IPS-20b (cell line): ENCODE data around the gene LIPN.

ENCODE experiments used
- H3K27ac ChIP-seq: one replicate; pipeline ENCODE4 v1.5.1; 2013; ENCODE audit warnings: low read length
- H3K27me3 ChIP-seq: 2 replicates; pipeline ENCODE4 v1.6.1; 2013; ENCODE audit warnings: mild to moderate bottlenecking, low read length, inconsistent platforms; ENCODE audit not compliant: insufficient read depth
- H3K36me3 ChIP-seq: 2 replicates; pipeline ENCODE4 v1.6.1; 2013; ENCODE audit warnings: low read depth, mild to moderate bottlenecking, inconsistent platforms, low read length, moderate library complexity; ENCODE audit not compliant: insufficient read depth
- H3K4me1 ChIP-seq: 2 replicates; pipeline ENCODE4 v1.6.1; 2013; ENCODE audit warnings: mild to moderate bottlenecking, control low read depth, inconsistent platforms, low read length, moderate library complexity; ENCODE audit not compliant: insufficient read depth
- H3K4me3 ChIP-seq: 2 replicates; pipeline ENCODE4 v1.5.1; 2013; ENCODE audit warnings: mild to moderate bottlenecking, low read length, inconsistent platforms
- H3K9ac ChIP-seq: 2 replicates; pipeline ENCODE4 v1.6.1; 2013; ENCODE audit warnings: low read depth, mild to moderate bottlenecking, inconsistent platforms, low read length, moderate library complexity
- H3K9me3 ChIP-seq: 2 replicates; pipeline ENCODE4 v1.6.1; 2013; ENCODE audit warnings: mild to moderate bottlenecking, low read depth, low read length, inconsistent platforms; ENCODE audit not compliant: insufficient read depth

Gene LIPN

GRCh38 chr10:88804083-88804812, 44.4 kb downstream of the LIPN start:
- H3K4me1 ChIP-seq = peaks cover 4% of the 10 kb centered on the region; the same call in 1 of the 2 replicates
- H3K9ac ChIP-seq = no peak overlapping the region
- no peaks in the 10 kb centered on the region for H3K9me3 ChIP-seq
- no peaks in the 10 kb centered on the region for H3K36me3 ChIP-seq
- H3K4me3 ChIP-seq = no peak overlapping the region
- no peak overlapping the region for H3K27ac ChIP-seq
- no peaks in the 10 kb centered on the region; the same call in 1 of the 2 replicates for H3K27me3 ChIP-seq

DNA sequence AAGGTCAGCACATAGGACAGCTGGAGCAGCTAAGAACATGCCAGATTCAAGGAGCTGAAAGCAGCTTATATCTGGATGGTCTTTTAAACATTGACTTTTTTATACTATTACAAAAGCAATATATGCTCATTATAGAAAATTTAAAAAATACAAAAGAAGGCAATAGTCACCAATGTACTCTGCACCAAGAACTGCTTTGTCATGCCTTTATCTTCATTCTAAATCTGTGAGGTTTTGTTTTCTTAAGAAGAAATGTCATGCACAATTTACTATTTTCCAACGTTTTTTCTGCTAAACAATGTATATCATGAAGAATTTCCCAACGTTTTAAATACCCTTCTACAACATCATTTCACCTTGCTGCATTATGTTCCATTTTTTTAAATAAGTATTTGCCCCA, 45.5 kb downstream of the LIPN start:
- Histone ChIP-seq H3K27ac (no peak overlapping the region), H3K36me3 (no peaks in the 10 kb centered on the region)

DNA sequence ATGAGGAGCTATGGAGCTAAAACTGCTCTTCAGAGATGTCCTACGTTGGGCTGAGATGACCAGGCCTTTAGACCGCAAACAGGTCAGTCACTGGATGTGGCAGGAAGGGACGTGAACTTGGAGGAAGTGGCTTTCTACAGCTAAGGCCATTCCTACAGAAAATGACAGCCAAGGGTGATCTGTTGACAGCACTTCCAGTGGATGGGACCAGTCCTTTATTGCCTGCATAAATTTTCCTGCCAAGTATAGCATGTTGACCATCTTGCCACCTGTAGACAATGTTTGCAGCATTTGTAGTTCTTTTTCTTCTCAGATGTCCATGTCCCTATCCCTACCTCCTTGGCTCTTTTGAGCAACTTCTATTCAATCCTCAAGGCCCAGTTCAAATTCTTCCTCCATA, 46.1 kb downstream of the LIPN start:
- Histone ChIP-seq H3K27ac (no peak overlapping the region), H3K4me1 (peaks cover 4% of the 10 kb centered on the region; the same call in 1 of the 2 replicates), H3K27me3 (no peaks in the 10 kb centered on the region; the same call in 1 of the 2 replicates), H3K4me3 (no peak overlapping the region), H3K36me3 (no peaks in the 10 kb centered on the region), H3K9me3 (no peaks in the 10 kb centered on the region), H3K9ac (no peak overlapping the region)

More for the DNA sequence above, 45.5 kb downstream of the LIPN start:
- Histone ChIP-seq H3K4me3 (no peak overlapping the region), H3K27me3 (no peaks in the 10 kb centered on the region; the same call in 1 of the 2 replicates), H3K9me3 (no peaks in the 10 kb centered on the region), H3K9ac (no peak overlapping the region), H3K4me1 (peaks cover 4% of the 10 kb centered on the region; the same call in 1 of the 2 replicates)

GRCh38 chr10:88809621-88810020, 49.8 kb downstream of the LIPN start:
- Histone ChIP-seq H3K4me1 (no peaks in the 10 kb centered on the region), H3K36me3 (no peaks in the 10 kb centered on the region), H3K4me3 (no peak overlapping the region), H3K27ac (no peak overlapping the region), H3K9ac (no peak overlapping the region), H3K27me3 (no peaks in the 10 kb centered on the region; the same call in 1 of the 2 replicates), H3K9me3 (no peaks in the 10 kb centered on the region)

GRCh38 chr10:88810196-88810961, 50.6 kb downstream of the LIPN start:
- H3K9me3 ChIP-seq = no peaks in the 10 kb centered on the region
- H3K27me3 ChIP-seq = no peaks in the 10 kb centered on the region; the same call in 1 of the 2 replicates
- no peak overlapping the region for H3K27ac ChIP-seq
- H3K4me1 ChIP-seq = no peaks in the 10 kb centered on the region
- H3K4me3 ChIP-seq = no peak overlapping the region
- no peaks in the 10 kb centered on the region for H3K36me3 ChIP-seq
- no peak overlapping the region for H3K9ac ChIP-seq

DNA sequence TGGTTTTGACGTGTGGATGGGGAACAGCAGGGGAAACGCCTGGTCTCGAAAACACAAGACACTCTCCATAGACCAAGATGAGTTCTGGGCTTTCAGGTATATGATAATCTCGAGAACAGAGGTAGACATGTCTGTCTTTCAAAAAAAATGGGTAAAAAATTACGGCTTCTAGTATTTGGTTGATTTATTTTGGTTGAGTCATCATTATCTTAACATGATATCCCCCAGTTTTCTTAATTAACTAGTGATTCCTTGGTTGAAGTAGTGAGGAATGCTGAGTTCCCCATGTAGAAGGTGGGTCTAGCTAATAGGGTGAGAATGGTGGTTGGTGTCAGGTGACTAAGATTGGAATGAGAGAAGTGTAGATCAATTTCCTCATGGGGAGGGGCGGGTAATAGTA, 53.4 kb downstream of the LIPN start:
- Histone ChIP-seq H3K4me3 (no peak overlapping the region), H3K9me3 (no peaks in the 10 kb centered on the region), H3K27ac (no peak overlapping the region), H3K27me3 (no peaks in the 10 kb centered on the region), H3K9ac (no peak overlapping the region), H3K36me3 (no peaks in the 10 kb centered on the region), H3K4me1 (no peaks in the 10 kb centered on the region)

GRCh38 chr10:88819290-88819689, 59.5 kb downstream of the LIPN start:
- no peak overlapping the region for H3K4me3 ChIP-seq
- H3K9ac ChIP-seq = no peak overlapping the region
- no peaks in the 10 kb centered on the region for H3K36me3 ChIP-seq
- H3K27ac ChIP-seq = no peak overlapping the region
- H3K27me3 ChIP-seq = no peaks in the 10 kb centered on the region
- H3K9me3 ChIP-seq = no peaks in the 10 kb centered on the region
- H3K4me1 ChIP-seq = no peaks in the 10 kb centered on the region

DNA sequence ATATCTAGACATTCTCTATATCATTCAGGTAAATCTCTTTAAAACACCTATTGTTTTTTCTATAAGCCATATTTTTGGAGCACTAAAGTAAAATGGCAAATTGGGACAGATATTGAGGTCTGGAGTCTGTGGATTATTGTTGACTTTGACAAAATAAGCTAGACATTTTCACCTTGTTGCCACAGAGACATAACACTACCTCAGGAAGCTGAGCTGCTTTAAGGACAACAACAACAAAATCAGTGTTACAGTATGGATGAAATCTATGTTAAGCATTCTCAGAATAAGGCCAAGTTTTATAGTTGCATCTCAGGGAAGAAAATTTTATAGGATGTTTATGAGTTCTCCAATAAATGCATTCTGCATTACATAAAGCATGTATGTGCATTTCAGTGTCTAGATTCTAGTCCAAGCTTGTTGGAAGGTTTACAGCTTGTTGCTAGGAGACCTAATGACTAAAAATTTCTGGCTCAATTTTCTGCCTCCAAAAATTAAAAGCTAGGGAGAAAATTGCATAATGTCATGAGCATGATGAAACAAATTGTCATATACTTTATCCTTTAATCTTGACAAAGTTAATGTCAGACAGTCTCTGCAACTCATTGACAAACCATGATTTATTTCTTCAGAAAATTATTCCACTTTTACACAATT, 61.1 kb downstream of the LIPN start:
- Histone ChIP-seq H3K9me3 (no peaks in the 10 kb centered on the region), H3K27ac (no peak overlapping the region), H3K27me3 (no peaks in the 10 kb centered on the region), H3K36me3 (no peaks in the 10 kb centered on the region), H3K4me1 (no peaks in the 10 kb centered on the region), H3K4me3 (no peak overlapping the region), H3K9ac (no peak overlapping the region)

DNA sequence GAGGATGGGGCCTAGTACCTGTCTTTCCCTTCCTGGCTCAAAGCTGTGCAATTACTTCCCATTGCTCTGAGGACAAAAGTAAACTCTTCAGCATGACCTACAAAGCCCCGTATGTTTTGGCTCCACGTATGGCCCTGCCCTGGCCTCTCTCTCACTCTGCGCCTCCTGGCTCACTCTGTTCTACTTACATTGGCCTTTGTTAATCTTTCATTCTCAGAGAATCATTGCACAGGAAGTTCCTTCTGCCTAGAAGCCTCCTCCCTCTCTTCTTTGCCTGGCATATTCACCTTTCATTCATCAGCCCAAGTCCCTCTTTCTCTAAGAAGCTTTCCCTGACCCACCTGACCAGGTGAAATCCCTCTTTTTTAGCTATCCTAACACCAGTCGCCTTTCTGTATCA, 66.6 kb downstream of the LIPN start:
- Histone ChIP-seq H3K27me3 (no peaks in the 10 kb centered on the region), H3K4me1 (no peaks in the 10 kb centered on the region), H3K4me3 (no peak overlapping the region), H3K9me3 (no peaks in the 10 kb centered on the region), H3K27ac (no peak overlapping the region), H3K9ac (no peak overlapping the region), H3K36me3 (no peaks in the 10 kb centered on the region)

DNA sequence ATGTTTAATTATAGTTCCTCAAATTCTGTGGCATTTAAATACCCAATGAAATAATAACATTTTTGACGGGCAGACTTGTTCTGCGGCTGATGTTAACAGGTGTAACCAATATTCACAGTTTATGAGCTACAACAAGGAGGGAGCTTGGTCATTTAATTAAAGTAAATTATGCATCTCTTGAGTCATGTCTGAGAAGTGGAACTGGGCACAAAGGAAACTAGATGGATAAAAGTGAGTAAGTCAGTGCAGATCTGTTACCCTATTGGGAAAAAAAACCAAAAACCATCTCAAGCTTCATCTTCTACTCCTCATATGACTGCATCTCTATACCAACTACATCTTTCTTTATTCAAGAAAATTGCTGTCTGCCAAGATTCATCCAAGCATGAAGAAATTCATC, 67.9 kb downstream of the LIPN start:
- no peaks in the 10 kb centered on the region for H3K36me3 ChIP-seq
- H3K4me1 ChIP-seq = no peaks in the 10 kb centered on the region; the same call in 1 of the 2 replicates
- no peak overlapping the region for H3K9ac ChIP-seq
- no peak overlapping the region for H3K27ac ChIP-seq
- H3K27me3 ChIP-seq = no peaks in the 10 kb centered on the region
- no peaks in the 10 kb centered on the region for H3K9me3 ChIP-seq
- H3K4me3 ChIP-seq = no peak overlapping the region

- H3K27ac ChIP-seq = no peak overlapping the region
Observed at GRCh38 chr10:88828310-88828709, 68.5 kb downstream of the LIPN start.

More at GRCh38 chr10:88828310-88828709, 68.5 kb downstream of the LIPN start:
- Histone ChIP-seq H3K4me3 (no peak overlapping the region), H3K4me1 (no peaks in the 10 kb centered on the region; the same call in 1 of the 2 replicates), H3K36me3 (no peaks in the 10 kb centered on the region), H3K9me3 (no peaks in the 10 kb centered on the region), H3K27me3 (no peaks in the 10 kb centered on the region), H3K9ac (no peak overlapping the region)
